ENCODE results near the gene ZNF804A. TPM values are rescaled to one million over a fixed set of nuclear protein-coding genes. Genes with fewer than 3 reads are reported as not detected.

ZNF804A gene
- total RNA-seq, 1 donor from 2014 or later, result not detected

DNA sequence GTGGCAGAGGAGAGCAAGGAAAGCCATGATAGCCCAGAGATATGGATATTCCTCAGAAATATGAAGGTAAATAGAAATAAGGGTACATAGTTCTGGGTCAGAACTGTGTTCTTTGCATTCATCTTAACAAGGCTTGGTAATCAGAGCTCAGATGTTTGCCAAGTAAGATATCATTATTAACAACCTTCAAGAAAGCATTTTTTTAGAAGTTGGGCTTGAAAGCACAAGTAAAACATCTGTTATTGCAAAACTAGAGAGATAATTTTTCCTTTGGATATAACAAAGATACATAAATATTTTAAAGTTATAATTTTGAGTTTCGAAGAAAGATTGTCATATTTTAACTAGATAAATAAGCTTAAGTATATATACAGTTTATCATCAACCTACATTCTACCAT is 171.4 kb downstream of the ZNF804A start:
- DNase-seq (ENCODE audit: low read depth), result no peak
- TF ChIP-seq, protein P1, sequence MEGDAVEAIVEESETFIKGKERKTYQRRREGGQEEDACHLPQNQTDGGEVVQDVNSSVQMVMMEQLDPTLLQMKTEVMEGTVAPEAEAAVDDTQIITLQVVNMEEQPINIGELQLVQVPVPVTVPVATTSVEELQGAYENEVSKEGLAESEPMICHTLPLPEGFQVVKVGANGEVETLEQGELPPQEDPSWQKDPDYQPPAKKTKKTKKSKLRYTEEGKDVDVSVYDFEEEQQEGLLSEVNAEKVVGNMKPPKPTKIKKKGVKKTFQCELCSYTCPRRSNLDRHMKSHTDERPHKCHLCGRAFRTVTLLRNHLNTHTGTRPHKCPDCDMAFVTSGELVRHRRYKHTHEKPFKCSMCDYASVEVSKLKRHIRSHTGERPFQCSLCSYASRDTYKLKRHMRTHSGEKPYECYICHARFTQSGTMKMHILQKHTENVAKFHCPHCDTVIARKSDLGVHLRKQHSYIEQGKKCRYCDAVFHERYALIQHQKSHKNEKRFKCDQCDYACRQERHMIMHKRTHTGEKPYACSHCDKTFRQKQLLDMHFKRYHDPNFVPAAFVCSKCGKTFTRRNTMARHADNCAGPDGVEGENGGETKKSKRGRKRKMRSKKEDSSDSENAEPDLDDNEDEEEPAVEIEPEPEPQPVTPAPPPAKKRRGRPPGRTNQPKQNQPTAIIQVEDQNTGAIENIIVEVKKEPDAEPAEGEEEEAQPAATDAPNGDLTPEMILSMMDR (conservative IDR thresholded peaks at IDR 0.05; ENCODE audit: low read depth, low read length), result no peak
- H3K4me3 ChIP-seq (ENCODE audit: low read depth, low read length), result no peak overlapping the region

DNA sequence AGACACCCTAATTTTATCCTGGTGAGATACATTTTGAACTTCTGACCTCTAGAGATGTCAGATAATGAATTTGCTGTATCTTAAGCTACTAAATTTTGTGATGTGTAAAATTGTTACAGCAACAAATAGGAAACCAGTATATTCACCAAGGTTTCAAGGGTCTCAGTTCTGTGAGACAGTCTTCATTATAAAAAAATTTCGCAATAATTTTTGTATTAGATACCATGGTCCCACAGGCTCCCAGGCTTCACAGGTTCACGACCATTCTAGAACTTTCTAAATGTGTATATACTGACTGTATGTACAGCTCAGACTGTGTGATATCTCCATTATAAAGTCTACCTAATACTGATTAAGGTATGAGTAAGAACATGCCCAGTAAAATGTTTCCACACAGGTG is 181.4 kb downstream of the ZNF804A start:
- TF ChIP-seq, protein P1 (conservative IDR thresholded peaks at IDR 0.05; ENCODE audit: low read depth, low read length), result no peak
- H3K4me3 ChIP-seq (ENCODE audit: low read depth, low read length), result no peak overlapping the region
- no peak for DNase-seq (ENCODE audit: low read depth)

DNA sequence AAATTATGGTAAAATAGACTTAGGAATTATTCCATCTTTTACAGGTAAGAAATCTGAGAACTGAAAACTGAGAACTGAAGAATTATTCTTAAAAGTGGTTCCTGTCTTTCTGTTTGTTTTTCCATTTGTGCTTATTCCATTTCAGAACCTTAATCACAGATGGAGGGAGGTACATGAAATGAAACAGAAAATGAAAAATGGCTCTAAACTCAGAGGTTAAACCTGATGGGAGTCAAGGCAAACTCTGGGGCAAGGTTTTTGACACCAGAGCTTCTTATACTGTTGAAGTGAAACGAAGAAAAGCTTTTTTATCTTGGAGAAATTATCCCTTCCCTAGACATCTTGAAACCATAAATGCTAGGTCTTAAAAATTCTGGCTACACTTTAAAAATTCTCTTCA is 182.1 kb downstream of the ZNF804A start:
- TF ChIP-seq, protein P1 (conservative IDR thresholded peaks at IDR 0.05; ENCODE audit: low read depth, low read length), result no peak

DNA sequence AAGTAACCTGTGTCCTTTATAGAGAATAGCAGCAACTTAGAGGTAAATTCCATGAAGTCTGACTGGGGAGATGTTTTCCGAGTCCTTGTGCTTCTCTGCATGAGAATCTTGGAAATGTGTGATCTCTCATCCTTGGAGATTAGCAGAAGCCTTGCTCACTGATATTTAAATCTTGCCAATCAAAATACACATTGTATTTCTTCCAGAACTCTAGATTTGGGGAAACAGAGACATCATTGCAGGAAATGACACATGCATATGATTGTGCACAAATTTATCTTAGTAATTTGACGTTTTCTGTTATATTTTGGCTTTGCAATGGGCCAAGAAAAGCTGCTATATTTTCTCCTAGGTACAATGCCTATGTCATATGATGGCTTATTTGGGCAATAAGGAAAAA is 182.6 kb downstream of the ZNF804A start:
- DNase-seq (ENCODE audit: low read depth), result no peak
- H3K4me3 ChIP-seq (ENCODE audit: low read depth, low read length), result no peak overlapping the region
- TF ChIP-seq, protein P1 (conservative IDR thresholded peaks at IDR 0.05; ENCODE audit: low read depth, low read length), result no peak

More for the DNA sequence above, 182.1 kb downstream of the ZNF804A start:
- DNase-seq (ENCODE audit: low read depth), result no peak
- no peak overlapping the region for H3K4me3 ChIP-seq (ENCODE audit: low read depth, low read length)

DNA sequence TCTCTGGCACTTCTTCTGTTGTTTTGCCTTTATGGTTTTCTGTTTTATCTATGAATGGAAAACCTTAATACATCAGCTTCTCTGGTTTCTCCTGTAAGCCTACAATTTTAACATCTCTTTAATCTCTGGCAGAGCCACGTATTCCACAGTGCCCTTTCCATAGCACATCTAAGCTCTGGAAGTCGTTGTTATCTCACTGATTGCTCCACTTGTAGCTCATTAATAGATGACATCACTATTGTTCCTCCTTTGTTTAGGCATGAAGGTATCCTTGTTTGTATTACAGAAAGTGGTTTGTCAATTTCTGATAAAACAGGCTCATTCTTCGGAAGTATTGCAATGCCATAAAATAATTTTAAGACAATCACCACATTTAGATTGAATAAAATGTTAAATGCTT is 185.2 kb downstream of the ZNF804A start:
- no peak for DNase-seq (ENCODE audit: low read depth)
- no peak overlapping the region for H3K4me3 ChIP-seq (ENCODE audit: low read depth, low read length)
- TF ChIP-seq, protein P1 (conservative IDR thresholded peaks at IDR 0.05; ENCODE audit: low read depth, low read length), result no peak

DNA sequence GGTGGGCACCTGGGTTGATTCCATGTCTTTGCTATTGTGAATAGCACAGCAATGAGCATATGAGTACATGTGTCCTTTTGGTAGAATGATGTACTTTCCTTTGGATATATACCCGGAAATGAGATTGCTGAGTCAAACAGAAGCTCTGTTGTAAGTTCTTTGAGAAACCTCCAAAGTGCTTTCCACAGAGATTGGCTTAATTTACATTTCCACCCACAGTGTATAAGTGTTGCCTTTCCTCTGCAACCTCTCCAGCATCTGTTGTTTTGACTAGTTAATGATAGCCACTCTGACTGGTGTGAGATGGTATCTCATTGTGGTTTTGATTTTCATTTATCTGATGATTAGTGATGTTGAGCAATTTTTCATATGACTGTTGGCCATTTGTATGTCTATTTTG is 194.8 kb downstream of the ZNF804A start:
- no peak for DNase-seq (ENCODE audit: low read depth)

DNA sequence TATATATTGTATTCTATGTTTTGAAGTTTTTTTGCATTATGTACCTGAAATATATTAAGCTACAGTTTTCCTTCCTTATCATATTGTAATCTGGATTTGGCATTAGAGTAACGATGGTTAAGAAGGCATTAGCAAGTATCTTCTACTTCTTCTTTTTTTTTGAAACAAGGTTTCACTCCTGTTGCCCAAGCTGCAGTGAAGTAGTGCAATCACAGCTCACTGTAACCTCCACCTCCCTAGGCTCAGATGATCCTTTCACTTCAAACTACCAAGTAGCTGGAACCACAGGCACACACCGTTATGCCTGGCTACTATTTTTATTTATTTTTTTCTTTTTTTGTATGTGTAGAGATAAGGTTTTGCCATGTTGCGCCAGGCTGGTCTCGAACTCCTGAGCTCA is 201.1 kb downstream of the ZNF804A start:
- TF ChIP-seq, protein P1 (conservative IDR thresholded peaks at IDR 0.05; ENCODE audit: low read depth, low read length), result no peak
- H3K4me3 ChIP-seq (ENCODE audit: low read depth, low read length), result no peak overlapping the region
- DNase-seq (ENCODE audit: low read depth), result no peak

More for the DNA sequence above, 194.8 kb downstream of the ZNF804A start:
- H3K4me3 ChIP-seq (ENCODE audit: low read depth, low read length), result no peak overlapping the region
- TF ChIP-seq, protein P1 (conservative IDR thresholded peaks at IDR 0.05; ENCODE audit: low read depth, low read length), result no peak
